Osteocyte (in vitro differentiated cells): Measurements from ENCODE around the gene KLF17. TPM values are rescaled to one million over a fixed set of nuclear protein-coding genes. Genes with fewer than 3 reads are reported as not detected.
"Not testable (repeated sequence)": the region's sequence is repeated elsewhere in the genome, so short reads cannot be mapped to it uniquely, and the experiment has no call there.

Experiments used
- DNase-seq: peaks from one replicate; pipeline ENCODE4 v3.0.0; 2021; ENCODE audit warnings: mixed read lengths; ENCODE audit not compliant: unreplicated experiment; ENCODE audit errors: extremely low spot score
- H3K27ac Mint-ChIP-seq: one replicate; pipeline ENCODE4 v1.8.0; 2021; ENCODE audit warnings: mild to moderate bottlenecking, mixed read lengths; ENCODE audit not compliant: unreplicated experiment
- H3K27me3 Mint-ChIP-seq: one replicate; pipeline ENCODE4 v1.8.0; 2021; ENCODE audit warnings: mixed read lengths; ENCODE audit not compliant: unreplicated experiment
- H3K36me3 Mint-ChIP-seq: one replicate; pipeline ENCODE4 v1.8.0; 2021; ENCODE audit warnings: mixed read lengths; ENCODE audit not compliant: unreplicated experiment
- H3K4me1 Mint-ChIP-seq: one replicate; pipeline ENCODE4 v1.8.0; 2021; ENCODE audit warnings: mixed read lengths; ENCODE audit not compliant: unreplicated experiment
- H3K4me3 Mint-ChIP-seq: one replicate; pipeline ENCODE4 v1.8.0; 2021; ENCODE audit warnings: mild to moderate bottlenecking, moderate library complexity, mixed read lengths; ENCODE audit not compliant: unreplicated experiment
- H3K9me3 Mint-ChIP-seq: one replicate; pipeline ENCODE4 v1.8.0; 2021; ENCODE audit warnings: mixed read lengths; ENCODE audit not compliant: unreplicated experiment
- CTCF ChIP-seq: fragments of 200-600 bp; sonication (generic); IDR thresholded peaks from 2 replicates; pipeline ENCODE4 v1.5.0; 2021; ENCODE audit warnings: antibody characterized with exemption, mild to moderate bottlenecking, moderate library complexity
- total RNA-seq: library from RNA; stranded (reverse); gene quantifications from 2 replicates; pipeline ENCODE4 v1.2.1, GENCODE V29; 2021

The KLF17 gene
- total RNA-seq, 1 donor from 2014 or later, result not detected

DNA sequence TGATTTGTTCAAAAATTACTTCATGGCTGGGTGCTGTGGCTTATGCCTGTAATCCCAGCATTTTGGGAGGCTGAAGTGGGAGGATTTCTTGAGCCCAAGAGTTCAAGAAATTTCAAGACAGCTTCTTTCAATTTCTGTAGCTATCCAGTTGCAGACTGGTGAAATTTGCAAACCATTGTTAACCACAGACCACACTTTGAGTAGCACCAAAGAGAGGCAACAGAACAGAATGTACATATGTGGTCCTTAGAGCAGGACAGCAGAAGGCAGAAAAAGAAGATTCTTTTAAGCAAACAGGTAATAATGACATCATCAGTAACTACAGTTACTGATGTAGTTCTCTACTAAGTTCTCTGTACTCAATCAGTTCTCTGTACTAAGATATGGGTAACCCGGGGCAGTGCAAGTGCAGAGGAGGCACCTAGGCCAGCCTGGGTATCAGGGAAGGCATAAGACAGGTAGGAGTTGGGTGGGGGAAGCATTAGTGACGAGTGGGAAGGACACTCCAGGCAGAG is 5.5 kb upstream of the KLF17 start:
- Mint-ChIP-seq H3K4me3 (no peak overlapping the region), H3K4me1 (no peaks in the 10 kb centered on the region), H3K36me3 (no peaks in the 10 kb centered on the region), H3K9me3 (no peaks in the 10 kb centered on the region), H3K27ac (no peak overlapping the region), H3K27me3 (peaks cover 44% of the 10 kb centered on the region)
- TF ChIP-seq CTCF, result no peak
- DNase-seq, result no peak

- Mint-ChIP-seq H3K4me1 (no peaks in the 10 kb centered on the region), H3K36me3 (no peaks in the 10 kb centered on the region), H3K9me3 (no peaks in the 10 kb centered on the region), H3K27me3 (peaks cover 36% of the 10 kb centered on the region), H3K4me3 (no peak overlapping the region), H3K27ac (no peak overlapping the region)
- TF ChIP-seq CTCF, result no peak
- DNase-seq, result no peak
Measured at GRCh38 chr1:44114098-44114497, 4.5 kb upstream of the KLF17 start.

GRCh38 chr1:44117272-44117671 is 1.3 kb upstream of the KLF17 start:
- not testable (repeated sequence) for H3K27ac Mint-ChIP-seq

DNA sequence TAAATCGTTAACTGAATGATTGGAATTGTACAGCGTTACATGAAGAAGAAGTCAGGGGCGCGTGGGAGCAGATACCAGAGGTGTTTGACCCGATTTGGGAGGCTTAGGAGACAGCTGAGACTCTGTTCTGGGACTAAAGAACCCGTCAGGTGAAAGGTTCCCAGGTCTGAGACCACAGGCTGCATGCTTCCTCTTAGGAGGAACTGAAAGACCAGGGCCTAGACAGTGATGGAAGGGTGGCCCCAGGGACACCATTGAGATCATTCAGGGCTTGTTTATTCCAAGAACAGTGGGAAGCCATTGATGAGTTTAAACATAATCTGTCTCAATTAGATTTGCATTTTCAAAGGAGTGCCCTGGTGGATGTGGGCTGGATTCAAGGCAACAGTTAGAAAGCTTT is 904 bp downstream of the KLF17 start:
- Mint-ChIP-seq H3K27ac (no peak overlapping the region), H3K9me3 (no peaks in the 10 kb centered on the region), H3K27me3 (peaks cover 60% of the 10 kb centered on the region), H3K4me1 (no peaks in the 10 kb centered on the region), H3K4me3 (no peak overlapping the region), H3K36me3 (no peaks in the 10 kb centered on the region)
- DNase-seq, result peak; percentile 25
- no peak for TF ChIP-seq CTCF

More at GRCh38 chr1:44117272-44117671, 1.3 kb upstream of the KLF17 start:
- DNase-seq, H3K4me1 Mint-ChIP-seq, H3K36me3 Mint-ChIP-seq, H3K9me3 Mint-ChIP-seq, H3K4me3 Mint-ChIP-seq: not testable (repeated sequence)
- H3K27me3 Mint-ChIP-seq, result peaks cover 59% of the 10 kb centered on the region

GRCh38 chr1:44120398-44120949 is 1.9 kb downstream of the KLF17 start:
- Mint-ChIP-seq H3K27ac (no peak overlapping the region), H3K4me1 (no peaks in the 10 kb centered on the region), H3K9me3 (no peaks in the 10 kb centered on the region), H3K36me3 (no peaks in the 10 kb centered on the region), H3K4me3 (no peak overlapping the region), H3K27me3 (peaks cover 59% of the 10 kb centered on the region)
- no peak for DNase-seq
- TF ChIP-seq CTCF, result no peak
